Measurements from ENCODE around the gene BSG.
"Not testable (repeated sequence)": the region's sequence is repeated elsewhere in the genome, so short reads cannot be mapped to it uniquely, and the experiment has no call there.

Gene BSG

GRCh38 chr19:620166-620862 is 47.9 kb downstream of the BSG start:
- no peak for DNase-seq (ENCODE audit: low spot score)

- DNase-seq (ENCODE audit: low spot score), result not testable (repeated sequence)
Observed at GRCh38 chr19:621191-621590, 48.8 kb downstream of the BSG start.

GRCh38 chr19:621819-622218 is 49.4 kb downstream of the BSG start:
- no peak for DNase-seq (ENCODE audit: low spot score)

DNA sequence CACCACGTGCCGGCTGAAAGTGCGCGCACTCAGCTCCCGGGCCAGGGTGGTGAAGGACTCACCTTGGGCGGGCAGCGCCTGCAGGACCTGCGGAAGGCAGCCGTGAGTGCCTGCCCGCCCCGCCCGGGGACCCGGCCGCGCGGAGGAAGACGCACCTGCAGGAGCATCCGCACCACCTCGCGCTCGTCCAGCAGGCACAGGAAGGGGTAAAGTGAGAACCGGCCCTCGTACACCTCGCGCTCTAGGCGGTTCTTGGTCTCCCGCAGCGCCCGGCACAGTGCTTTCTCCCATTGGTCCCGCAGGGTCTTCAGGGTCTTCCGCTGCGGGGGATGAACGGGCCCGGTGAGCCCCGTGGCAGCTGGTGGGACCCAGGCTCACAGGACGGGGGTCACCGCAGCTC is 50.3 kb downstream of the BSG start:
- no peak for DNase-seq (ENCODE audit: low spot score)

DNA sequence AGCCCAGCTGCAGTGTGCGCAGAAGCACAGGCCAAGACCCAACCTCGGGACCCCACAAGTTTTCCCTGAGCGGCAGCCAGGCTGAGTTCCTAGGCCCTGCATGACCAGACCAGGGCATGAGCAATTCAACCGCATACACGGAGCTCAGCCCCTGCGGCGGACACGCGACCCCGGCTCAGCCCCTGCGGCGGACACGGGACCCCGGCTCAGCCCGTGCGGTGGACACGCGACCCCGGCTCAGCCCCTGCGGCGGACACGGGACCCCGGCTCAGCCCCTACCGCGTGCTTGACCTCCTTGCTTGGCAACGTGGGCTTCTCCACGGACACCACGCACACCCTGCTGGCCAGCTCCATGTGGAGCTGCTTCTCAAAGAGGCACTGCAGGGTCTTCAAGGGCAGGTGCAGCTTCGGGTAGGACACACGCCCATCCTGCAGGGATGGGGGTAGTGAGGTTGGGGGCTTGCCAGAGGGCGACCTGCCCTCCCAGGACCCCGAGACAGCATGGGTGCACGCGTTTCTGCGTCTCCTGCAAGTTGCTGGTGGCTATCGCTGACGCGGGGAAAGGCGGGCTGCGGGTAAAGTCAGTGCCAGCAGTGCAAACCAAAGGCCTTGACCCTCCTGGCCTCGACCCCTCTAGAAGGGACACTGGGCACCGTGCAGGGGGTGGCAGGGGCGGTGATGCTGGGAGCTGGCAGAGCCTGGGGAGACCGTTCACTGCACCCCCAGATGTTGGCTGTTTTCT is 51.0 kb downstream of the BSG start:
- DNase-seq (ENCODE audit: low spot score), result no peak

DNA sequence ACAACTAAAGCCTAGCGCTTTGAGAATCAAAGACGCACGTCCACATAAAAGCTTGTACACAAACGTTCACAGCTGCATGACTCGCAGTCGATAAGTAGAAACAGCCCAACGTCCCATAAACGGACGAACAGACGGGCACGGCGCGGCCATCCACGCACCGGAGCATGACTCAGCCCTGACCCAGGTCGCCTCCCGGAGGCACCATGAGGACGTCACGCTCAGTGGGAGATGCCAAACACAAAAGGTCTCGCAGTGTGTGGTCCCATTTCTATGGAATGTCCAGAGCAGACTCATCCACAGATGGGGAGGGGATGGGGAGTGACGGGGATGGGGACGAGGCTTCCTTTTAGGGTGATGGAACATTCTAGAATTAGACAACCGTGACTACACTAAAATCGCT is 51.6 kb downstream of the BSG start:
- DNase-seq (ENCODE audit: low spot score), result no peak

- DNase-seq (ENCODE audit: low spot score), result no peak
Observed at GRCh38 chr19:624433-625109, 52.2 kb downstream of the BSG start.

- no peak for DNase-seq (ENCODE audit: low spot score)
Observed at GRCh38 chr19:625257-625656, 52.9 kb downstream of the BSG start.

DNA sequence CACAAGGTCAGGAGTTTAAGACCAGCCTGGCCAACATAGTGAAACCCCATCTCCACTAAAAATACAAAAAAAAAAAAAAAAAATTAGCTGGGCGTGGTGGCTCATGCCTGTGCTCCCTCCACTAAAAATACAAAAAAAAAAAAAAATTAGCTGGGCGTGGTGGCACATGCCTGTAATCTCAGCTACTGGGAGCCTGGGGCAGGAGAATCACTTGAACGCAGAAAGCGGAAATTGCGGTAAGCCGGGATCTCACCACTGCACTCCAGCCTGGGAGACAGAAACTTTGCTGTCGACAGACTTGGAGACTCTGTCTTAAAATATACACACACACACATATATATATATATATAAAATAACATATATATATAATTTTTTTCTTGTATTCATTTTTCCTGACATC is 54.2 kb downstream of the BSG start:
- not testable (repeated sequence) for DNase-seq (ENCODE audit: low spot score)

DNA sequence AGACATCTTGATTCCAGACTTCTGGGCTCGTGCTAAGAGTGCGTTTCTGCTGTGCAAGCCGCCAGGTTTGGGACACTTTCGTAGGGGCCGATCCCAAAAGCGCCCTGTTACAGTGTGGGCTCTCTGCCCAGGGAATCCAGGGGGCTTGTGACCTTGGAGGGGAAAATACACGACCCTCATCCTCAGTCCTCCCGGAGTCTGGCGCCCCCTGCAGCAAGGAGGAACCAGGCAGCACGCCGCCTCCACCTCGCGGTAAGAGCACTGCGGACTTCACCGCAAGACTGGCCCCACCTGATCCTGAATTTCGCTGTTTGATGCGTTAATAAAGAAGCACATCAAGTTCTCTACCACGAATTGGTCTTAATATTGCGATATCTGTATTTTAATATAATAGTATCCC is 55.8 kb downstream of the BSG start:
- no peak for DNase-seq (ENCODE audit: low spot score)

- not testable (repeated sequence) for DNase-seq (ENCODE audit: low spot score)
Observed at GRCh38 chr19:629515-629914, 57.1 kb downstream of the BSG start.

GRCh38 chr19:629961-630714 is 57.7 kb downstream of the BSG start:
- DNase-seq (ENCODE audit: low spot score), result no peak

DNA sequence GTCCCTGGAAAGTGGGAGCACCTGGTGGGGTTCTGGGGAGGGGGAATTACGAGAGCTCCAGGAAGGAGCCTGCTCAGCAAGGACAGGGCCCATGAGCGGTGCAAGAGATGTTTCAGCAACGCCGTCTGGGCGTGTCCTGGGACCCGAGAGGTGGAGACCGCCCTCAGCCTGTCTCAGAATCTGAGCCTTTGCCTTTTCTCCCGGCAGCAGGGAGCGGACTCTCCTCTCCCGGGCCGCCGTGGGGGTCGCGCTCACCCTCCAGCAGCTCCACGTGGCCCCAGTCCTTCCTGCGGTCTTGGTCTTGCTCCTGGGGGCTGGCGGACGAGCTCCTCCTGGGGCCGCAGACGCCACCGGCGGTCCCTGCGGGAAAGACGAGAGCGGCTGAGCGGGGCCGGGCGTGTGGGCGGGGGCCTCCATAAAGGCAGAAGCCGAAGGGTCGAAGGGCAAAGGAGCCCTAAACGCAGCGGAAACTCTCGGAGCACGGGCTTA is 60.2 kb downstream of the BSG start:
- DNase-seq (ENCODE audit: low spot score), result no peak
